Esophagus squamous epithelium (tissue), 4 donors: Measurements from ENCODE around the gene KIAA1671.

Experiments used
- CTCF ChIP-seq, 6 experiments: fragments of 450-650 bp in 4 of 6; fragments of 200-600 bp in 2 of 6; sonication (generic) in 2 of 6; IDR thresholded peaks; one replicate each; pipeline ENCODE4 v1.5.1; 2016 to 2019; ENCODE audit warnings: antibody characterized with exemption in 6 of 6, mild to moderate bottlenecking in 4 of 6, moderate library complexity in 4 of 6
- POLR2A ChIP-seq, 4 donors: fragments of 450-650 bp; IDR thresholded peaks; one replicate each; pipeline ENCODE4 v1.6.1; 2017; ENCODE audit warnings: antibody characterized with exemption in 4 of 4, mild to moderate bottlenecking in 4 of 4, moderate library complexity in 3 of 4

GRCh38 chr22:25147642-25147928 lies 195.1 kb downstream of the KIAA1671 start:
- TF ChIP-seq CTCF (IDR thresholded peaks at IDR 0.05) (no peak), POLR2A (IDR thresholded peaks at IDR 0.05) (no peak)
